Left lung (tissue), 10 donors: ENCODE data around the gene HPN. TPM values are rescaled to one million over a fixed set of nuclear protein-coding genes. Genes with fewer than 3 reads are reported as not detected.
"Not testable (repeated sequence)": the region's sequence is repeated elsewhere in the genome, so short reads cannot be mapped to it uniquely, and the experiment has no call there.

Experiments used
- ATAC-seq: fragments of 200-7000 bp; cut with Tn5 transposase; one replicate; pipeline ENCODE4 v1.9.1; 2020; ENCODE audit warnings: moderate library complexity
- DNase-seq, 4 donors: peaks; one replicate each; pipeline ENCODE4 v3.0.0-alpha.2; 2013 to 2020
- H3K27ac ChIP-seq, 2 donors: fragments of 200-600 bp; sonication (generic) in 1 of 2; one replicate each; pipeline versions ENCODE4 v1.5.0 to v1.8.0; 2020 to 2021
- H3K27me3 ChIP-seq, 2 donors: fragments of 200-600 bp; sonication (generic) in 1 of 2; one replicate each; pipeline versions ENCODE4 v1.5.0 to v1.8.0; 2020 to 2021
- H3K36me3 ChIP-seq, 2 donors: fragments of 200-600 bp; sonication (generic) in 1 of 2; one replicate each; pipeline versions ENCODE4 v1.5.0 to v1.8.0; 2020 to 2021
- H3K4me1 ChIP-seq, 2 donors: fragments of 200-600 bp; one replicate each; pipeline ENCODE4 v1.8.0; 2021
- H3K4me3 ChIP-seq, 2 donors: fragments of 200-600 bp; sonication (generic) in 1 of 2; one replicate each; pipeline versions ENCODE4 v1.5.0 to v1.8.0; 2020 to 2021; ENCODE audit warnings: mild to moderate bottlenecking in 1 of 2
- H3K9me3 ChIP-seq, 2 donors: fragments of 200-600 bp; sonication (generic) in 1 of 2; one replicate each; pipeline versions ENCODE4 v1.5.0 to v1.8.0; 2020 to 2021
- intact Hi-C, 2 donors: fragments of 100-400 bp; cut with DNase I; formaldehyde crosslinking; loops; one replicate each; pipeline versions ENCODE4 v1.11.2 to v1.14.2; 2022
- polyA plus RNA-seq, 6 donors: library from polyadenylated mRNA; unstranded; fragments of 120-200 nt; gene quantifications; one replicate each; pipeline ENCODE4 v1.2.1, GENCODE V29; 2013; ENCODE audit not compliant: insufficient read length in 6 of 6
- total RNA-seq, 2 donors: library from RNA; stranded (reverse); fragmentation: NEBNext Ultra II Directional; extraction: Animal tissue kit (Norgen Biotek cat#: 25700); gene quantifications; one replicate each; pipeline ENCODE4 v1.2.1, GENCODE V29; 2021
- TF ChIP-seq, protein P1 (sequence below), 2 donors: fragments of 200-600 bp; sonication (generic) in 1 of 2; IDR thresholded peaks; one replicate each; pipeline versions ENCODE4 v1.5.0 to v1.8.0; 2021; ENCODE audit warnings: antibody characterized with exemption in 2 of 2
- donor health status: DM: no; HTN: yes; CAD: no.
- donor health status: DM: no; HTN: no; CAD: no.

HPN gene
- total and polyA plus RNA-seq, 8 donors = 16.8 to 44.7 (median 32.2) TPM

DNA sequence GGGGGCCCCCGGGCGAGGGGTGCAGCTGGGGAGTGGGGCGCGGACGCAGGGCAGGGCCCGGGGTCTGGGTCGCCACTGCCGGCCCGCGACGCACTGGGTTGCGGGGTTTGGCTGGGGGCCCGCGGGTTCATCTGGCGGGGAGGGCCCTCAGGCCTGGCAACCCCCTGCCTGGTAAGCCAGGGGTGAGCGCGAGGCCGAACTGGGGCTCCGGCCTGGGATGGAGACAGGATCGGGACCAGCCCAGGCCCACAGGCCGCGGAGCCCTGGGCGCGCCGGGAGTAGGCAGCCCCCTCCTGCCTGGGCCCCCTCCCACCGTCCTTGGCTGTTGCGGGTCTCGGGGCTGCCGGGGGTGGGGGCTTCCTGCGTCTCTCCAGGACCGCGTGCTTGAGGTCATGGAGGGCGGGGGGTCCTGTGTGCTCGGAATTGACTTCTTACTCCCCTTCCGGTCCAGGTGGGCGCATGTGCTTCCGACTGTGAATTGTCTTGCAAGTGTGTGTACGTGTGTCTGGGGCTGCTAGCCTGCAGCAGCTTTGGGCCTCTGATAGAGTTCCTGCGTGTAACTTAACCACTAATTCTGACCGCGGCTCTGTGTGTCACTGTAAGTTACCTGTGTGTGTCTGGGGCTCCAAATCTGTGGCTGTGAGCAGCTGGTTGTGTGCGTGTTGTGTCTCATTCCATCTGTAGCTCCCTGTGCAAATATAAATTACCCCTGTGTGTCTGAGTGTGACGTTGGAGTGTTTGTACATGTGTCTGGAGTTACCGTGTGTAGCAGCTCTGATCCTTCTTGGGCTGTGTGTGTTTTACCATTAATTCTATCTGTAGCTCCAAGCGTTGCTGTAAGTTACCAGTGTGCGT is 40.6 kb upstream of the HPN start:
- ATAC-seq (peak; percentile 0), DNase-seq (peak in 2 of 4 donors; percentile 47 to 86)
- TF ChIP-seq, protein P1, sequence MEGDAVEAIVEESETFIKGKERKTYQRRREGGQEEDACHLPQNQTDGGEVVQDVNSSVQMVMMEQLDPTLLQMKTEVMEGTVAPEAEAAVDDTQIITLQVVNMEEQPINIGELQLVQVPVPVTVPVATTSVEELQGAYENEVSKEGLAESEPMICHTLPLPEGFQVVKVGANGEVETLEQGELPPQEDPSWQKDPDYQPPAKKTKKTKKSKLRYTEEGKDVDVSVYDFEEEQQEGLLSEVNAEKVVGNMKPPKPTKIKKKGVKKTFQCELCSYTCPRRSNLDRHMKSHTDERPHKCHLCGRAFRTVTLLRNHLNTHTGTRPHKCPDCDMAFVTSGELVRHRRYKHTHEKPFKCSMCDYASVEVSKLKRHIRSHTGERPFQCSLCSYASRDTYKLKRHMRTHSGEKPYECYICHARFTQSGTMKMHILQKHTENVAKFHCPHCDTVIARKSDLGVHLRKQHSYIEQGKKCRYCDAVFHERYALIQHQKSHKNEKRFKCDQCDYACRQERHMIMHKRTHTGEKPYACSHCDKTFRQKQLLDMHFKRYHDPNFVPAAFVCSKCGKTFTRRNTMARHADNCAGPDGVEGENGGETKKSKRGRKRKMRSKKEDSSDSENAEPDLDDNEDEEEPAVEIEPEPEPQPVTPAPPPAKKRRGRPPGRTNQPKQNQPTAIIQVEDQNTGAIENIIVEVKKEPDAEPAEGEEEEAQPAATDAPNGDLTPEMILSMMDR (IDR thresholded peaks at IDR 0.05) = no peak
- H3K27me3 ChIP-seq = no peaks in the 10 kb centered on the region
- H3K36me3 ChIP-seq = peaks cover 0 to 20% of the 10 kb centered on the region in 2 donors
- peaks cover 40 to 89% of the 10 kb centered on the region in 2 donors for H3K4me1 ChIP-seq
- H3K27ac ChIP-seq = peak overlapping the region; percentile 97 to 99
- intact Hi-C loops = no loop called here
- H3K9me3 ChIP-seq = no peaks in the 10 kb centered on the region
- peak overlapping the region; percentile 84 to 94 for H3K4me3 ChIP-seq

DNA sequence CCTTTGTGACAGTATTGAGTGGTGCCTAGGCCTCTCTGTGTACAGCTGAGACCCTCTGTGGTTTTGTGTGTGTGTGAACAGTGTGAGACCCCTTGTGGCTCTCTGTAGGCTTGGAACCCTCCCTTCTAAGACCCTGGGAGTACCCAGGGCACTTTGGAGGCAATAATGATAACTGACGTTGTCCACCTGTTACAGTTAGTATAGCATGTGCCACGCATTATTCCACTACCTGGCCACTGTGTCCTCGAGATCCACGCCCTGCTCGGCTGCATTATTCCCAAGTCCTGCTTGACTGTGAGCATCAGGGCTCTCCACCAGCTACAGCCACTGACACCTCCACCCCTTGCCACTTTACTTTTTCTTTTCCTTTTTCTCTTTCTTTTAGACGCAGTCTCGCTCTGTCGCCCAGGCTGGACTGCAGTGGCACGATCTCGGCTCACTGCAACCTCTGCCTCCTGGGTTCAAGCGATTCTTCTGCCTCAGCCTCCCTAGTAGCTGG is 39.4 kb upstream of the HPN start:
- TF ChIP-seq, protein P1 (IDR thresholded peaks at IDR 0.05) = no peak
- Histone ChIP-seq H3K27me3 (no peaks in the 10 kb centered on the region), H3K4me1 (peaks cover 45 to 89% of the 10 kb centered on the region in 2 donors), H3K9me3 (no peaks in the 10 kb centered on the region), H3K27ac (peak overlapping the region; percentile 97 to 99), H3K36me3 (peaks cover 0 to 29% of the 10 kb centered on the region in 2 donors), H3K4me3 (peak overlapping the region; percentile 84 to 94)
- no peak for ATAC-seq
- intact Hi-C loops = no loop called here
- DNase-seq = no peak

DNA sequence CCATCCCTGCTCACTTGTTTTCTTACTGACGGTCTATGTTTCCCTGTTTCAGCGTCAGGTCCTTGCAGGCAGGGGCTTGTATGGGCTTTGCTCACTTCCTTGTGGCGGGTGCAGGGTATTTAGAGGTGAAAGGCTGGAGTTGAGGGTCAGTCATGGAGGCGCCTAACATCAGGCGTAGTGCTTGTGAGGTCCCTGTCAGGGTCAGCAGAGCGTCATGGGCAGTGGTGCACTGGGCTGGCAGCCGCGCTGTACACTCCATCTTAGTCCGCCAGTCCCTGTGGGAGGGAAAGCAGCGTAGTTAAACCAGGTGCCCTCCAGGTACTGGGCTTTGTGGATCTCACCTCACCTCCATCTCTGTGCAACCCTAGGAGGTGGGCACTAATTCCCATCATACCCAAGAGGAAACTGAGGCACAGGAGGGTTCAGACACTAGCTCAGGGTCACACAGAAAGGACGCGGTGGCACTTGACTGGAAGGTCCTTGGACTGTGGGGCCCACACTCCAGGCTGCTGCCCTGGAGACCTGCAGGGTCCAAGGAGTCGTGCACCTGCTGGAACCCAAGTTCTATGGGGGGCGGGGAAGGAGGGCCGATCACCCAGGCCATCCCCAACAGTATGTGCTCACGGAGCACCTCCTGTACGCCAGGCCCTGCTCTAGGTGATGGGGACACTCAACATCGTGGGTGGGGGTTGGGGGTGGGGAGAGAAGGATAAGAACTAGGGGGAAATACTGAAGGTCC is 36.8 kb upstream of the HPN start:
- peak overlapping the region; percentile 73 to 97 for H3K27ac ChIP-seq
- H3K4me3 ChIP-seq = peak overlapping the region in 1 of 2 donors; percentile 84
- no peaks in the 10 kb centered on the region for H3K27me3 ChIP-seq
- H3K9me3 ChIP-seq = no peaks in the 10 kb centered on the region
- intact Hi-C loops = no loop called here
- TF ChIP-seq, protein P1 (IDR thresholded peaks at IDR 0.05) = no peak
- H3K4me1 ChIP-seq = peaks cover 45 to 88% of the 10 kb centered on the region in 2 donors
- no peak for DNase-seq
- no peak for ATAC-seq
- peaks cover 0 to 44% of the 10 kb centered on the region in 2 donors for H3K36me3 ChIP-seq

DNA sequence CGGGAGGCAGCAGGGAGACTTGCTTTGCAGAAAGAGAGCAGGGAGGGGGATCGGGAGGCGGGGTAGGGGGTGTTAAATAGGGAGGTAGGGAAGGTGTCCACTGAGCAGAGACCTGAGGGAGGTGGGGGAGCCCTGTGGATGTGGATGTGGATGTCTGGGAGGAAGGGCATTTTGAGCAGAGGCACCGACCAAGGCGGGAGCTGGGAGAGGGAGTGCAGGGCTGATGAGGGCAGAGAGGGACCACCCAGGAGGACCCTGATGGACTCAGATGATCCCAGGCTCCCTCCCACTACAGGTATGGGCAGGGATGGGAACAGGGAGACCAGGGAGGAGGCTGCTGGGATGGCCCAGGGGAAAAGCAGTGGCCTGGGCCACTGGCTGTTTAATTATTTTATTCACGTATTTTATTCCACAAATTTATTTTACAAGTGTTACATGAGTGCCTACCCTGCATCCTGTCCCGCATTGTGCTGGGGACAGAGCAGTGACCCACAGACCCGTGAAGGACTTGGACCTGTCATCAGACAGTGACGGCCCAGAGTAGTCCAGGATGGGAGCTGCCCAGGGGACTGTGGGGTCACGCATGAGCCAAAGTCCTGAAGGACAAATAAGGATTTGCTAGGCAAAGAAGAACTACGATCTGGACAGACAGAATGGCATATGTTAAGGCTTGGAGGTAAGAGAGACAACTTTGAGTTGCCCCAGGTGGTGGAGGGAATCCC is 36.1 kb upstream of the HPN start:
- peaks cover 45 to 93% of the 10 kb centered on the region in 2 donors for H3K4me1 ChIP-seq
- DNase-seq = no peak
- H3K4me3 ChIP-seq = no peak overlapping the region
- TF ChIP-seq, protein P1 (IDR thresholded peaks at IDR 0.05) = no peak
- H3K36me3 ChIP-seq = peaks cover 0 to 51% of the 10 kb centered on the region in 2 donors
- H3K27ac ChIP-seq = peak overlapping the region; percentile 73 to 97
- intact Hi-C loops = no loop called here
- ATAC-seq = no peak
- no peaks in the 10 kb centered on the region for H3K9me3 ChIP-seq
- no peaks in the 10 kb centered on the region for H3K27me3 ChIP-seq

DNA sequence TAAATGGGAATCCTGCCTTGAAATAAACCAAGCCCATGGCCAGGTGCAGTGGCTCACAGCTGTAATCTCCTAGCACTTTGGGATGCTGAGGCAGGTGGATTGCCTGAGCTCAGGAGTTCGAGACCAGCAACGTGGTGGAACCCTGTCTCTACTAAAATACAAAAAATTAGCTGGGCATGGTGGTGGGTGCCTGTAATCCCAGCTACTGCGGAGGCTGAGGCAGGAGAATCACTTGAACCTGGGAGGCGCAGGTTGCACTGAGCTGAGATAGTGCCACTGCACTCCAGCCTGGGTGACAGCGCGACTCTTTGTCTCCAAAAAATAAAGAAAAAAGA is 35.5 kb upstream of the HPN start:
- Histone ChIP-seq H3K27ac (peak overlapping the region; percentile 73 to 97), H3K4me1 (peaks cover 45 to 98% of the 10 kb centered on the region in 2 donors), H3K36me3 (peaks cover 0 to 57% of the 10 kb centered on the region in 2 donors)
- ATAC-seq, DNase-seq, H3K9me3 ChIP-seq, H3K27me3 ChIP-seq, H3K4me3 ChIP-seq, intact Hi-C loops: not testable (repeated sequence)
